HFFc6 (cell line): ENCODE data around the gene RRAS. TPM values are rescaled to one million over a fixed set of nuclear protein-coding genes. Genes with fewer than 3 reads are reported as not detected.

Experiments used
- DNase-seq: peaks from one replicate; pipeline ENCODE4 v3.0.0-alpha.2; 2018
- H3K27ac Mint-ChIP-seq: 2 replicates; pipeline ENCODE4 v1.8.0; 2020; ENCODE audit warnings: mild to moderate bottlenecking, mixed read lengths
- H3K27me3 Mint-ChIP-seq: 2 replicates; pipeline ENCODE4 v1.8.0; 2021; ENCODE audit warnings: mild to moderate bottlenecking, moderate library complexity, mixed read lengths; ENCODE audit not compliant: insufficient read depth
- H3K36me3 Mint-ChIP-seq: 2 replicates; pipeline ENCODE4 v1.8.0; 2021; ENCODE audit warnings: low read depth, mixed read lengths
- H3K4me1 Mint-ChIP-seq: 2 replicates; pipeline ENCODE4 v1.8.0; 2020; ENCODE audit warnings: low read depth, mixed read lengths
- H3K4me3 Mint-ChIP-seq: 2 replicates; pipeline ENCODE4 v1.8.0; 2020; ENCODE audit warnings: mild to moderate bottlenecking, moderate library complexity, mixed read lengths
- H3K9me3 Mint-ChIP-seq: 2 replicates; pipeline ENCODE4 v1.8.0; 2020; ENCODE audit warnings: mild to moderate bottlenecking, mixed read lengths
- CTCF ChIP-seq: fragments of 200-600 bp; sonication (generic); IDR thresholded peaks from 2 replicates; pipeline ENCODE4 v1.5.0; 2021; ENCODE audit warnings: antibody characterized with exemption, mild to moderate bottlenecking
- total RNA-seq, 6 experiments: library from RNA; stranded (reverse); fragmentation: NEBNext Ultra II Directional; extraction: Animal tissue kit (Norgen Biotek cat#: 25700); gene quantifications; 2 replicates in 1 of 6; 3 replicates in 5 of 6; pipeline ENCODE4 v1.2.3, GENCODE V29; 2021

The RRAS gene
- total RNA-seq, 6 experiments from 2014 or later, result 130 to 162 (median 133) TPM

GRCh38 chr19:49646586-49646985 lies 6.6 kb upstream of the RRAS start:
- no peak for TF ChIP-seq CTCF
- Mint-ChIP-seq H3K4me1 (peaks cover 27% of the 10 kb centered on the region), H3K27ac (no peak overlapping the region), H3K9me3 (no peaks in the 10 kb centered on the region), H3K4me3 (no peak overlapping the region), H3K27me3 (peaks cover 7% of the 10 kb centered on the region), H3K36me3 (peaks cover 25% of the 10 kb centered on the region)
- no peak for DNase-seq

GRCh38 chr19:49645995-49646394 lies 6.1 kb upstream of the RRAS start:
- Mint-ChIP-seq H3K9me3 (no peaks in the 10 kb centered on the region), H3K36me3 (peaks cover 27% of the 10 kb centered on the region), H3K4me3 (no peak overlapping the region)

GRCh38 chr19:49645592-49645991 lies 5.6 kb upstream of the RRAS start:
- no peak for TF ChIP-seq CTCF
- peaks cover 15% of the 10 kb centered on the region for H3K27me3 Mint-ChIP-seq
- H3K27ac Mint-ChIP-seq, result no peak overlapping the region
- no peaks in the 10 kb centered on the region for H3K9me3 Mint-ChIP-seq
- H3K4me1 Mint-ChIP-seq, result peaks cover 37% of the 10 kb centered on the region
- no peak for DNase-seq
- H3K4me3 Mint-ChIP-seq, result no peak overlapping the region
- H3K36me3 Mint-ChIP-seq, result peaks cover 31% of the 10 kb centered on the region

More at GRCh38 chr19:49645995-49646394, 6.1 kb upstream of the RRAS start:
- peaks cover 11% of the 10 kb centered on the region for H3K27me3 Mint-ChIP-seq
- H3K4me1 Mint-ChIP-seq, result peaks cover 33% of the 10 kb centered on the region
- DNase-seq, result no peak
- H3K27ac Mint-ChIP-seq, result no peak overlapping the region
- TF ChIP-seq CTCF, result no peak

GRCh38 chr19:49643466-49643865 lies 3.5 kb upstream of the RRAS start:
- peaks cover 18% of the 10 kb centered on the region for H3K27me3 Mint-ChIP-seq
- peak overlapping the region; percentile 100 for H3K27ac Mint-ChIP-seq
- DNase-seq, result no peak
- H3K4me1 Mint-ChIP-seq, result peaks cover 48% of the 10 kb centered on the region
- peaks cover 26% of the 10 kb centered on the region for H3K36me3 Mint-ChIP-seq
- H3K4me3 Mint-ChIP-seq, result peak overlapping the region; percentile 99
- no peaks in the 10 kb centered on the region for H3K9me3 Mint-ChIP-seq
- TF ChIP-seq CTCF, result no peak

GRCh38 chr19:49642492-49643035 lies 2.6 kb upstream of the RRAS start:
- peaks cover 57% of the 10 kb centered on the region for H3K4me1 Mint-ChIP-seq
- H3K27me3 Mint-ChIP-seq, result peaks cover 18% of the 10 kb centered on the region
- no peaks in the 10 kb centered on the region for H3K9me3 Mint-ChIP-seq
- DNase-seq, result no peak
- peak overlapping the region; percentile 100 for H3K27ac Mint-ChIP-seq
- peak overlapping the region; percentile 99 for H3K4me3 Mint-ChIP-seq
- no peak for TF ChIP-seq CTCF
- peaks cover 26% of the 10 kb centered on the region for H3K36me3 Mint-ChIP-seq
